ENCODE data around the gene RALGAPB.

RALGAPB gene

GRCh38 chr20:38446441-38447209 is 26.0 kb upstream of the RALGAPB start:
- H3K27ac ChIP-seq (ENCODE audit: low read depth, low read length) = no peak overlapping the region
- no peaks in the 10 kb centered on the region for H3K9me3 ChIP-seq (ENCODE audit: control insufficient read depth in 1 of 2, low read length in 2 of 2)
- H3K9ac ChIP-seq (ENCODE audit: low read depth in 1 of 2, low read length in 2 of 2) = peak overlapping the region; percentile 91 to 95

GRCh38 chr20:38447251-38447661 is 25.4 kb upstream of the RALGAPB start:
- peaks cover 8 to 23% of the 10 kb centered on the region in 2 donors for H3K36me3 ChIP-seq (ENCODE audit: control insufficient read depth in 1 of 2, insufficient read depth in 2 of 2, low read length in 2 of 2)
- peak overlapping the region; percentile 91 to 95 for H3K9ac ChIP-seq (ENCODE audit: low read depth in 1 of 2, low read length in 2 of 2)
- no peaks in the 10 kb centered on the region for H3K9me3 ChIP-seq (ENCODE audit: control insufficient read depth in 1 of 2, low read length in 2 of 2)
- peak overlapping the region; percentile 85 to 91 for H3K4me3 ChIP-seq (ENCODE audit: low read depth in 1 of 2, low read length in 2 of 2)
- no peak overlapping the region for H3K27ac ChIP-seq (ENCODE audit: low read depth, low read length)
- H3K4me1 ChIP-seq (ENCODE audit: control insufficient read depth in 1 of 2, insufficient read depth in 2 of 2, low read length in 2 of 2) = peaks cover 12 to 14% of the 10 kb centered on the region in 2 donors
- no peaks in the 10 kb centered on the region for H3K27me3 ChIP-seq (ENCODE audit: control insufficient read depth in 1 of 2, insufficient read depth in 2 of 2, low read length in 2 of 2)

More at GRCh38 chr20:38446441-38447209, 26.0 kb upstream of the RALGAPB start:
- Histone ChIP-seq H3K4me3 (ENCODE audit: low read depth in 1 of 2, low read length in 2 of 2) (peak overlapping the region; percentile 85 to 91), H3K36me3 (ENCODE audit: control insufficient read depth in 1 of 2, insufficient read depth in 2 of 2, low read length in 2 of 2) (peaks cover 8 to 23% of the 10 kb centered on the region in 2 donors), H3K4me1 (ENCODE audit: control insufficient read depth in 1 of 2, insufficient read depth in 2 of 2, low read length in 2 of 2) (peaks cover 12 to 14% of the 10 kb centered on the region in 2 donors), H3K27me3 (ENCODE audit: control insufficient read depth in 1 of 2, insufficient read depth in 2 of 2, low read length in 2 of 2) (no peaks in the 10 kb centered on the region)

- no peak overlapping the region for H3K9ac ChIP-seq (ENCODE audit: low read depth in 1 of 2, low read length in 2 of 2)
Measured at GRCh38 chr20:38447931-38448675, 24.5 kb upstream of the RALGAPB start.

GRCh38 chr20:38449046-38449445 is 23.6 kb upstream of the RALGAPB start:
- no peak overlapping the region for H3K4me3 ChIP-seq (ENCODE audit: low read depth in 1 of 2, low read length in 2 of 2)
- peaks cover 8 to 23% of the 10 kb centered on the region in 2 donors for H3K36me3 ChIP-seq (ENCODE audit: control insufficient read depth in 1 of 2, insufficient read depth in 2 of 2, low read length in 2 of 2)
- no peaks in the 10 kb centered on the region for H3K27me3 ChIP-seq (ENCODE audit: control insufficient read depth in 1 of 2, insufficient read depth in 2 of 2, low read length in 2 of 2)
- H3K27ac ChIP-seq (ENCODE audit: low read depth, low read length) = no peak overlapping the region
- no peaks in the 10 kb centered on the region for H3K9me3 ChIP-seq (ENCODE audit: control insufficient read depth in 1 of 2, low read length in 2 of 2)
- H3K9ac ChIP-seq (ENCODE audit: low read depth in 1 of 2, low read length in 2 of 2) = no peak overlapping the region
- H3K4me1 ChIP-seq (ENCODE audit: control insufficient read depth in 1 of 2, insufficient read depth in 2 of 2, low read length in 2 of 2) = peaks cover 12 to 17% of the 10 kb centered on the region in 2 donors

More at GRCh38 chr20:38447931-38448675, 24.5 kb upstream of the RALGAPB start:
- H3K9me3 ChIP-seq (ENCODE audit: control insufficient read depth in 1 of 2, low read length in 2 of 2) = no peaks in the 10 kb centered on the region
- H3K4me1 ChIP-seq (ENCODE audit: control insufficient read depth in 1 of 2, insufficient read depth in 2 of 2, low read length in 2 of 2) = peaks cover 12 to 14% of the 10 kb centered on the region in 2 donors
- H3K36me3 ChIP-seq (ENCODE audit: control insufficient read depth in 1 of 2, insufficient read depth in 2 of 2, low read length in 2 of 2) = peaks cover 8 to 23% of the 10 kb centered on the region in 2 donors
- H3K27me3 ChIP-seq (ENCODE audit: control insufficient read depth in 1 of 2, insufficient read depth in 2 of 2, low read length in 2 of 2) = no peaks in the 10 kb centered on the region
- H3K27ac ChIP-seq (ENCODE audit: low read depth, low read length) = no peak overlapping the region
- H3K4me3 ChIP-seq (ENCODE audit: low read depth in 1 of 2, low read length in 2 of 2) = no peak overlapping the region

GRCh38 chr20:38450412-38450975 is 22.1 kb upstream of the RALGAPB start:
- Histone ChIP-seq H3K4me1 (ENCODE audit: control insufficient read depth in 1 of 2, insufficient read depth in 2 of 2, low read length in 2 of 2) (peaks cover 12 to 17% of the 10 kb centered on the region in 2 donors), H3K36me3 (ENCODE audit: control insufficient read depth in 1 of 2, insufficient read depth in 2 of 2, low read length in 2 of 2) (peaks cover 8 to 23% of the 10 kb centered on the region in 2 donors), H3K27ac (ENCODE audit: low read depth, low read length) (no peak overlapping the region), H3K9ac (ENCODE audit: low read depth in 1 of 2, low read length in 2 of 2) (no peak overlapping the region), H3K27me3 (ENCODE audit: control insufficient read depth in 1 of 2, insufficient read depth in 2 of 2, low read length in 2 of 2) (no peaks in the 10 kb centered on the region), H3K4me3 (ENCODE audit: low read depth in 1 of 2, low read length in 2 of 2) (no peak overlapping the region), H3K9me3 (ENCODE audit: control insufficient read depth in 1 of 2, low read length in 2 of 2) (no peaks in the 10 kb centered on the region)

- H3K27me3 ChIP-seq (ENCODE audit: control insufficient read depth in 1 of 2, insufficient read depth in 2 of 2, low read length in 2 of 2) = no peaks in the 10 kb centered on the region
- no peaks in the 10 kb centered on the region for H3K9me3 ChIP-seq (ENCODE audit: control insufficient read depth in 1 of 2, low read length in 2 of 2)
- H3K9ac ChIP-seq (ENCODE audit: low read depth in 1 of 2, low read length in 2 of 2) = no peak overlapping the region
- no peak overlapping the region for H3K4me3 ChIP-seq (ENCODE audit: low read depth in 1 of 2, low read length in 2 of 2)
- H3K27ac ChIP-seq (ENCODE audit: low read depth, low read length) = no peak overlapping the region
- peaks cover under 1 to 3% of the 10 kb centered on the region in 2 donors for H3K4me1 ChIP-seq (ENCODE audit: control insufficient read depth in 1 of 2, insufficient read depth in 2 of 2, low read length in 2 of 2)
- H3K36me3 ChIP-seq (ENCODE audit: control insufficient read depth in 1 of 2, insufficient read depth in 2 of 2, low read length in 2 of 2) = peaks cover 8 to 23% of the 10 kb centered on the region in 2 donors
Measured at GRCh38 chr20:38452880-38453624, 19.6 kb upstream of the RALGAPB start.

GRCh38 chr20:38453941-38454340 is 18.7 kb upstream of the RALGAPB start:
- Histone ChIP-seq H3K4me3 (ENCODE audit: low read depth in 1 of 2, low read length in 2 of 2) (no peak overlapping the region), H3K27me3 (ENCODE audit: control insufficient read depth in 1 of 2, insufficient read depth in 2 of 2, low read length in 2 of 2) (no peaks in the 10 kb centered on the region)

GRCh38 chr20:38454556-38455473 is 17.8 kb upstream of the RALGAPB start:
- Histone ChIP-seq H3K9ac (ENCODE audit: low read depth in 1 of 2, low read length in 2 of 2) (no peak overlapping the region), H3K27me3 (ENCODE audit: control insufficient read depth in 1 of 2, insufficient read depth in 2 of 2, low read length in 2 of 2) (no peaks in the 10 kb centered on the region), H3K27ac (ENCODE audit: low read depth, low read length) (no peak overlapping the region), H3K9me3 (ENCODE audit: control insufficient read depth in 1 of 2, low read length in 2 of 2) (no peaks in the 10 kb centered on the region), H3K36me3 (ENCODE audit: control insufficient read depth in 1 of 2, insufficient read depth in 2 of 2, low read length in 2 of 2) (peaks cover 8 to 14% of the 10 kb centered on the region in 2 donors), H3K4me3 (ENCODE audit: low read depth in 1 of 2, low read length in 2 of 2) (no peak overlapping the region), H3K4me1 (ENCODE audit: control insufficient read depth in 1 of 2, insufficient read depth in 2 of 2, low read length in 2 of 2) (peaks cover 0 to 3% of the 10 kb centered on the region in 2 donors)

More at GRCh38 chr20:38453941-38454340, 18.7 kb upstream of the RALGAPB start:
- Histone ChIP-seq H3K27ac (ENCODE audit: low read depth, low read length) (no peak overlapping the region), H3K4me1 (ENCODE audit: control insufficient read depth in 1 of 2, insufficient read depth in 2 of 2, low read length in 2 of 2) (peaks cover 0 to 3% of the 10 kb centered on the region in 2 donors), H3K9me3 (ENCODE audit: control insufficient read depth in 1 of 2, low read length in 2 of 2) (no peaks in the 10 kb centered on the region), H3K9ac (ENCODE audit: low read depth in 1 of 2, low read length in 2 of 2) (no peak overlapping the region), H3K36me3 (ENCODE audit: control insufficient read depth in 1 of 2, insufficient read depth in 2 of 2, low read length in 2 of 2) (peaks cover 8 to 18% of the 10 kb centered on the region in 2 donors)

- no peaks in the 10 kb centered on the region for H3K36me3 ChIP-seq (ENCODE audit: control insufficient read depth in 1 of 2, insufficient read depth in 2 of 2, low read length in 2 of 2)
- H3K4me3 ChIP-seq (ENCODE audit: low read depth in 1 of 2, low read length in 2 of 2) = no peak overlapping the region
- no peaks in the 10 kb centered on the region for H3K27me3 ChIP-seq (ENCODE audit: control insufficient read depth in 1 of 2, insufficient read depth in 2 of 2, low read length in 2 of 2)
- H3K9ac ChIP-seq (ENCODE audit: low read depth in 1 of 2, low read length in 2 of 2) = no peak overlapping the region
- H3K27ac ChIP-seq (ENCODE audit: low read depth, low read length) = no peak overlapping the region
- no peaks in the 10 kb centered on the region for H3K9me3 ChIP-seq (ENCODE audit: control insufficient read depth in 1 of 2, low read length in 2 of 2)
- peaks cover 0 to 9% of the 10 kb centered on the region in 2 donors for H3K4me1 ChIP-seq (ENCODE audit: control insufficient read depth in 1 of 2, insufficient read depth in 2 of 2, low read length in 2 of 2)
Measured at GRCh38 chr20:38458314-38458713, 14.3 kb upstream of the RALGAPB start.
